T-helper 2 cell (primary cell): ENCODE data around the gene TAS1R1.
"Not testable (repeated sequence)": the region's sequence is repeated elsewhere in the genome, so short reads cannot be mapped to it uniquely, and the experiment has no call there.

ENCODE experiments used
- DNase-seq, 5 experiments: peaks; one replicate each; pipeline versions ENCODE4 v3.0.0 to v3.0.0-alpha.2; 2012 to 2022

The TAS1R1 gene

GRCh38 chr1:6592441-6592840, 37.3 kb downstream of the TAS1R1 start:
- no peak for DNase-seq

DNA sequence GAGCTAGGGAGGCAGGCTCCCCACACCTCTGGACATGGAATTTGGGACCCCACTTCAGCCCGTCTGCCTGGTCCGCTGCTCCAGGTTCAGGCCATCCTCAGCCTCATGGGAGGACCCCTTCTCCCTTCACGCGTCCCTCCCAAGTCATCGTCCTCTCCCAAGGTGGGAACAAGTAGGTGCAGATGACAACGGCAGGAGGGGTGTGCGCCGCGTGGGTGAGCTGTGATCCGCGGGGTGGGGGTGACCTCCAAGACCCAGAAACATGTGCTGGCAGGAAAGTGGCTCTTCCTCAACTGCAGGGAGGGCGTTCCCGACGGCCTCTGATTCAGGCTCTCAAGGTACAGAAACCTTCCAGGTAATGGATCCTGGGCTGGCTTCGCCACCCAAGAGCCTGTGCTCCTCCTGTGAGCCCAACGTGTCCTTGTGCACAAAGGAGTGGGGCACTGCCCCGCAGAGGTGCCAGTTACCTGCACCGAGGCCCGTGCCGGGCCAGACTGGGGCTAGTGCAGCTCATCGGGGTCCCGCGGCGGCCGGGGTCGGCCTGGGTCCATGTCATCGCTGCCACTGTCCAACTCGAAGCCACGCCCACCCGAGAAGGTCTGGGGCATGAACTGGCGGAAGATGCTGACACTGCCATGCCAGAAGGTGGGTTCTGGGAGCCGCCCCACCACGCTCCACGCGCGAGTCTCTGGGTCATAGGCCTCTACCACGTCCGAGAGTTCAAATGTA, 37.9 kb downstream of the TAS1R1 start:
- no peak for DNase-seq

DNA sequence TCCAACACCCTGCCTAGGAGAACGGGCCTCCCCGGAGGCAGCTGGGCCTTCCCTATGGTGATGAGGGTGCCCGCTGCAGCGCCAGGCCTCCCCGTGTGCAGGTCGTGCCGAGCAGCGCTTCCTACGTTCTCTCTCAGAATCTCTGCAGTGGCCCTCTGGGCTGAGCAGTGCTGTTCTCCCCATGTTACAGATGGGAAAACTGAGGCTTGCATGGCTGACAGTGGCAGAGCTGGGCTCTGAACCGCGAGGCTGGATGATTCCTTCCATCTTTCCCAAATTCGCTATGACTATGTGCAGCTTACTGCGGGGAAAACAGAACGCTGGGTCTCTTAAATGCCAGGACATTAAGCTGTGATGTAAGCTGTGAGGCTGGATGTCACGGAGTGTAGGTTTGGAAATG, 38.7 kb downstream of the TAS1R1 start:
- DNase-seq = no peak

DNA sequence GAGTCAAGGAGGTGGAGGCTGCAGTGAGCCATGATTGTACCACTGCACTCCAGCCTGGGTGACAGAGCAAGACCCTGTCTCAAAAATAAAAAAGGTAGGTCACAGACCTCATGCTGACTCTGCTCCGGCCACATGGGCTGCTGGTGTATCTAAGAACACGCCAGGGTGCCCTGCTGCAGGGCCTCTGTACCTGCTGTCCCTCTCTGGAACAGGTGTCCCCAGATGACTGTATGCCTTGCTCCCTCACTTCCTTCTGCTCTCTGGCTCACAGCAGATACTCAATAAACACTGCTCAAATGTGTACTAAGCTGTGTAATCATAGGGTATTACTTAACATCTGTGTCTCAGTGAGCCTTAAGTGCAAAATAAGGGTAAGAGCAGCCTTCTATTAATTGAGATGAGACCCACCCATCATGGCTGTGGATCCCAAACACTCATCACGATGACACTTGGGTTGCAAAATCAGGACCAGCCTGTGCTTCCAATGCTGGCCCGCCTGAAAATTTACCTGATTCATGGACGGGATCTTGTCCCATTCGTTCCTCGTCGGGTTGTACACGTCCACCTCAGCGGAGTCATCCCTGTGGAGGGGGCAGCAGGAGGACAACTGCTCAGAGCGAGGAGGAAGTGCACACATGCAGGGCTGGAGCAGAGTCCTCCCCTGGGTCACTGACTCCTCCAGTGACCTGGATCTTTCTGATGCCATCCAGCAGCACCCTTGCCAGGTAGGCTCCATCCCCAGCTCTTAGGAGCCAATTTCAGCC, 40.1 kb downstream of the TAS1R1 start:
- no peak for DNase-seq

DNA sequence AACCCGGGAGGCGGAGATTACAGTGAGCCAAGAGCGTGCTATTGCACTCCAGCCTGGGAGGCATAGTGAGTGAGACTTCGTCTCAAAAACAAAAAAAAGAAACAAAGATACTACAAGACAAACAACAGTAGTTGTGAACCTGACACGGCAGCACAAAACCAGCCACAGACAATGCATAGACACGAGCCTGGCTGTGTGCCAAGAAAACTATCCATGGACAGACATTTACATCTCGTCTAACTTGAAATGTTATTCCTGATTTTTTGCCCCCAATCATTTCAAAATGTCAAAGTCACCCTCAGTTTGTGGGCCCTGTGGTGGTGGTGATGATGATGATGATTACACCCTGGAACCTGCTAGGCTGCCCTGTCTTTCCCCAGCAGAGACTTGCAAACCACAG, 41.2 kb downstream of the TAS1R1 start:
- no peak for DNase-seq

DNA sequence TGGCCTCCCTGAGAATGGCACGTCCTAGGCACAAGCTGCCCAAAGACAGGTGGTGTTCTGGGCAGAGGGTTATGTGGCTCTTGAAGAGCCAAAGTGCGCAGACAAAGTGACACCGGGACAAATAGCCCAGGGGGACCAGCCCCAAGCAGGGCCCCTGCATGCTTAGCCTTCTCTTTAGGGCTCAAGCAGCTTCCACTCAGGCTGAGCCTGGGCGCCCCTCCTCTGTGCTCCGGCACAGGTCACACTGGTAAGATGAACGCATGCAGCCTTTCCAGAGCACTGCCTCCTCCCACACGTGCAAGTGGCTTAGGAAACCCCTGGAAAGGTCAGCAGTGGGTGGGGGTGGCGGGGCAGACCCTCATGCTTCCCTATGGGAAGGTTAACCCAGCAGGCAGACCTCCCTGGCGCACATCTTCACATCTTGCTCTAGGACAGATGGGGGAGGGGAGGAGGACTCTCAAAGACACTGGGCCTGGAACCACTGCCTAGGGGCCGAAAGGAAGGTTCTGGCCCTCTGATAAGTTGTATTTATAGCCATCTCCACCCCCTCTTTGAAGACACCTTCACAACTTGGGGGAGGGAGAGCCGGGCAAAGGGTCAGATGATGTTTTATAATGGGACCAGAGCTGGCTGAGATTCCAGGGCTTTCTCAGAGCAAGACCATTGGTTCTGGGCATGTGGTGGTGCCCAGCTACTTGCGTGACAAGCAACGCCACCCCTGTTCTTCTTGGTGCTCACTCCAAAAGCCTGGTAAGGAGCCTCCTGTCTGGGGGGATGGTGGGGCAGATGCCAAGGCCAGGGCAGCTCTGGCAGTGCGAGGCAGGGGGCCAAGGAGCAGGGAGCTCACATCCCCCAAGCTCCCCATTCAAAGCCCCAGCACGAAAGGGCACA, 42.0 kb downstream of the TAS1R1 start:
- DNase-seq = no peak

GRCh38 chr1:6597777-6598131, 42.6 kb downstream of the TAS1R1 start:
- no peak for DNase-seq

DNA sequence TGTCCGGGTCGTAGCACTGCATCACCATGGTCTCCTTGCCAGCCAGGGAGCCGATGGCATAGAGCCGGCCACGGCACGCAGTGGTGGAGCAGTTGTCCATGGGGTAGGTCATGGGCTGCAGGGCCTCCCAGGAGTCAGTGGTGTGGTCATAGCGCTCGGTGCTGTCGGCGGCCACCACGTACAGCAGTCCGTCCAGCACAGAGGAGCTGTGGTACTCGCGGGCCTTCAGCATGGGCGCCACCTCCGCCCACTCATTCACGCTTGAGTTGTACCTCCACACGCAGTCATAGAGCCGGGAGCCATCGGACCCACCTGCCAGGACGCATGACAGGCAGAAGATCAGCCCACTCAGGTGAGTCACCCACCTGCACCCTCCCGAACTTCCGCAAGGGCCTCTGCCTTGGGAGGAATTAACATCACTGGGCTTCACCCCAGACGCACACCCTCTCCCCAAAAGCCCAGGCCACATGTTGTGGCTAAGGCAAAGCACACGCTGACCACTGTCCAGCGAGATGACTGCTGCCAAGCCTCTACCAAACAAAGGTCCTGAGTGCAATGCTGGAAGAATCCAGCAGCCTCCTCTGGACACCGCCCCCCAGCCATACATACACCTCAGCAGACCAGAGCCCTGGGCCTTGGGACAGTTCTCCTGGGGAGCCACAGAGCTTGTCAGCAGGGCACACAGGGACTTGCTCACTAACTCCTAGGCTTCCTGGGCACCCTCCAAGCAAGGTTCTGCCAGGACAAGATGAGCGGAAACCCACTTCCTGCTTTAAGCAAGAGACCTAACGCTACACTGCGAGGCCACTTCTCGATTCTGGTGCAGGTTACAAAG, 44.3 kb downstream of the TAS1R1 start:
- peak in 4 of 5 experiments; percentile 28 to 85 (median 42) for DNase-seq

DNA sequence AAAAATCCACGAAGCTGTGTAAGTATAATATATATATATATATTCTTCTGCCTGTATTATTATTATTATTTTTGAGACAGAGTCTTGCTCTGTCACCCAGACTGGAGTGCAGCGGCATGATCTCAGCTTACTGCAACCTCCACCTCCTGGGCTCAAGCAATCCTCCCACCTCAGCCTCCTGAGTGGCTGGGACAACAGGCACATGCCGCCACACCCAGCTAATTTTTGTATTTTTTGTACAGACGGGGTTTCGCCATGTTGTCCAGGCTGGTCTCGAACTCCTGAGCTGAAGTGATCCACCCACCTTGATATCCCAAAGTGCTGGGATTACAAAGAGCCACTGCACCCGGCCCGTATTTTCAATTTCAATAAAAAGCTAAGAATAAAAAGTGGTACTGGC, 44.9 kb downstream of the TAS1R1 start:
- DNase-seq = not testable (repeated sequence)

GRCh38 chr1:6600410-6601048, 45.4 kb downstream of the TAS1R1 start:
- no peak for DNase-seq

GRCh38 chr1:6601049-6601922, 46.2 kb downstream of the TAS1R1 start:
- DNase-seq = peak in 4 of 5 experiments; percentile 57 to 89 (median 70)

DNA sequence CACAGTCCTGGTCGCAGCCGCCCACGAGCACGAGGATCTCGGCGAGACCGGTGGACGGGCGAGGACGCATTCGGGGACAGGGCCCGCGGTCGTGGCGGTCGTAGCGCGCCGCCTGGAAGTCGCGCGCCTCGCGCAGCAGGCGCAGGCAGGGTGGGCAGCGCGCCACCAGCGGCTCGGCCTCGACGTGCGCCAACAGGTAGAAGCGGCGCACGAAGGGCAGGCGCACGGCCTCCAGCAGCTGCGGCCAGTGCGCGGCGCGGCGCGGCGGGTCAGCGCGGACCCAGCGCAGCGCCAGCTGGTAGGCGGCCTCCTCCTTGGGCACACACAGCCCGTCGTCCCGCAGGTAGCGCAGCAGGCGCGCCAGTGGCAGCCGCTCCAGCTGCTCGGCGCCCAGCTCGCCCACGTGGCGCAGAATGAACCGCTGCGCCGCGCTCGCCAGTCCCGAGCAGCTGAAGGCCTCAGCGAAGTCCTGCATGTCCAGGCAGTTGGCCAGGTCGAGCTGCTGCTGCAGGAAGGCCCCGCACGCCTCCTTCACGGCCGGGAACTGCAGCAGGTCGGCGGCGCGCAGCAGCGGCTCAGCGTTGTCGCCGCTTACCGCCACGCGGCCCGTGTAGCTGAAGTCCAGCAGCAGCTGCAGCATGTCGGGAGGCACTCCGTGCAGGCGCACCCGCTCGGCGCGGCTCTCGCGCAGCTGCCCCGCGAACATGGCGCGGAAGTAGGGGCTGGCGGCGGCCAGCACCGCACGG, 47.0 kb downstream of the TAS1R1 start:
- DNase-seq = peak in 2 of 5 experiments; percentile 21 to 63

- peak; percentile 64 to 90 (median 77) for DNase-seq
Measured at GRCh38 chr1:6602669-6603237, 47.6 kb downstream of the TAS1R1 start, which contains the start of gene KLHL21. Gene KLHL21, minus strand, starts transcription at chr1:6602869. Its CDS starts 52 bp downstream, at chr1:6602817.

DNA sequence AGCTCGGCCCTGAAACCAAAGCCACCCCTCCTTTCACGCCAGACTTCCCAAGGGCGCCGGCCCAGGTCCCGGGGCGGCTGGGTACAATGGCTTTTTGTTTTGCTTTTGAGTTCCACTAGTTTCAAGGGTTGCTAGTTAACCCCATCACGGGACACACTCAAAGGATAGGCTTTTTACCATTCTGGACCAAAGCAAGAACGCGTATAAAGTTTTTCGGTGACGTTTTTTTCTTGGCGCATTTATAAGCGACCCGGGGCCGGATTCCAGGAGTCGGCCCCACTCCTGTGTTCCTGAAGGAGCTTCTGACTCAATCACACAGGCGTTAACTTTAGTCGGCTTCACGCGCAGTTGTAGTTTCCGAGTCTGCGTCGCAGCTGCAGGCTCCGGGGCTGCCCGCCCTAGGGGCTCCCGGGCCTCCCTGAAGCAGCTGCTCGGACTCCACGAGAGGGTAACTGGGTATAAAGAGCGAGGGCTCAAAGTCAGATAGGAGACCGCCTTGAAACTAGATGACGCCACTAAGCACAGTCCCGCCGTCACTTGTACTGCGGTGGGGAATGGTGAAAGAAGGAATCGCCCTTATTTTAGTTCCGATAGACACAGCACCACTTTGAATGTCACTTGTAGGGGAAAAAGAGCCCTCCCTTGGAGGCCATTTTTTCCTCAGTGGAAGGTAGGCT, 48.3 kb downstream of the TAS1R1 start:
- peak in 3 of 5 experiments; percentile 47 to 76 (median 67) for DNase-seq

DNA sequence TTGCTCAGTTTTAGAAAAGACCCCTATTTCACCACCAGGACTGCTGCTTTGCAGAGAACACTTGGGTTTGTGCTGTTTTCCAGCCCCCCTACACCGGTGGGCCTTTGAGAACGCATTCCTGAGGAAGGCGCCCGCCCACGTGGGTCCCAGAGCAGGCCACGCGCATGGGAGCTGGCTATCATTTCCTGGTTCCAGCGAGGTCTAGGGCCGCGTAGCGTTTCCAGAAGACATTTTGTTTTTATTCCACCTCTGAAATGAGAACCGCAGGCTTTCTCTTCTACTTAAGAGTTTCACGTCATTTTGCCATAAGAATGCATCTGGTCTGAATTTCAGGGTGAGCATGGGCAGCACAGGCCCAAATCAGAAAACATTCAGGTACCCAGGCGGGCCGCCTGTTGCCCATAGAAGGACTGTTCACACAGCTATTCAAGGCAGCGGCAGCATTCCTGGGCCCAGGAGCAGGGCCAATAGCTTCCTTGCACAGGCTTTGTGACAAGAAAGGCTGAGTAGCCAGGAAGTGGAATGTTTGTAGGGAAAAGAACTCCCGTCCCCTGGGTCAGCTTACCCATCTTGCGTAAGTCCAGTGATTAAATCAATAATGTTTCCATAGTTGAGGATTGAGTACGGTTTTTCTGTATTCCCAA, 48.9 kb downstream of the TAS1R1 start:
- DNase-seq = peak in 1 of 5 experiments; percentile 51

- no peak for DNase-seq
Measured at GRCh38 chr1:6612641-6613360, 57.7 kb downstream of the TAS1R1 start.

GRCh38 chr1:6613361-6614018, 58.4 kb downstream of the TAS1R1 start, which contains the start of gene PHF13:
Gene PHF13, plus strand, starts transcription at chr1:6613731. Its CDS starts 336 bp downstream, at chr1:6614067.
- peak; percentile 98 to 100 (median 99) for DNase-seq
